Breast epithelium (tissue), 4 donors: ENCODE results near the gene ALG2. TPM values are rescaled to one million over a fixed set of nuclear protein-coding genes. Genes with fewer than 3 reads are reported as not detected.

Experiments
- DNase-seq, 2 donors: peaks; one replicate each; pipeline ENCODE4 v3.0.0-alpha.2; 2019; ENCODE audit warnings: low spot score in 2 of 2
- H3K27ac ChIP-seq, 2 donors: fragments of 200-600 bp; sonication (generic) in 1 of 2; one replicate each; pipeline ENCODE4 v1.5.1; 2016 to 2019; ENCODE audit warnings: mild to moderate bottlenecking in 1 of 2
- H3K27me3 ChIP-seq, 2 donors: fragments of 200-600 bp; sonication (generic) in 1 of 2; one replicate each; pipeline versions ENCODE4 v1.5.1 to v1.6.0; 2017 to 2019; ENCODE audit warnings: control low read depth in 1 of 2, mild to moderate bottlenecking in 1 of 2
- H3K36me3 ChIP-seq: fragments of 200-600 bp; one replicate; pipeline ENCODE4 v1.5.1; 2019
- H3K4me1 ChIP-seq, 2 donors: fragments of 200-600 bp; sonication (generic); one replicate each; pipeline ENCODE4 v1.5.1; 2016 to 2019; ENCODE audit warnings: control low read depth in 1 of 2
- H3K4me3 ChIP-seq, 3 donors: fragments of 200-600 bp; sonication (generic); 1 replicate in 2 of 3; 2 replicates in 1 of 3; pipeline ENCODE4 v1.5.1; 2016 to 2019; ENCODE audit warnings: mild to moderate bottlenecking in 3 of 3, moderate library complexity in 2 of 3
- H3K9me3 ChIP-seq, 2 donors: fragments of 200-600 bp; sonication (generic) in 1 of 2; one replicate each; pipeline ENCODE4 v1.5.1; 2016 to 2019; ENCODE audit warnings: control low read depth in 1 of 2
- CTCF ChIP-seq, 3 donors: fragments of 450-650 bp; IDR thresholded peaks; one replicate each; pipeline ENCODE4 v1.5.1; 2016 to 2017; ENCODE audit warnings: antibody characterized with exemption in 3 of 3, mild to moderate bottlenecking in 3 of 3, moderate library complexity in 3 of 3
- POLR2A ChIP-seq: fragments of 450-650 bp; IDR thresholded peaks from one replicate; pipeline ENCODE4 v1.6.1; 2016; ENCODE audit warnings: antibody characterized with exemption, mild to moderate bottlenecking, moderate library complexity
- POLR2AphosphoS5 ChIP-seq, 3 donors: sonication (generic); formaldehyde crosslinking; IDR thresholded peaks; one replicate each; pipeline ENCODE4 v1.6.1; 2017; ENCODE audit warnings: antibody characterized with exemption in 3 of 3
- intact Hi-C: fragments of 100-400 bp; cut with DNase I; formaldehyde crosslinking; loops from one replicate; pipeline ENCODE4 v1.15.1; 2023; ENCODE audit warnings: low total_unique reads
- total RNA-seq, 3 donors: library from RNA; depleted of rRNA; stranded (reverse); fragments of >200 nt; gene quantifications; one replicate each; pipeline ENCODE4 v1.1.0, GENCODE V29; 2016

Gene ALG2
- total RNA-seq: 10 to 100 TPM; 30.2 to 44.5 (median 40.3) TPM

- Histone ChIP-seq H3K27me3 (no peaks in the 10 kb centered on the region), H3K4me3 (peak within 1 kb of the TSS; percentile 68 to 98 (median 89)), H3K4me1 (peaks cover 0 to 18% of the 10 kb centered on the region in 2 donors), H3K36me3 (no peaks in the 10 kb centered on the region), H3K27ac (peak within 1 kb of the TSS; percentile 94), H3K9me3 (no peaks in the 10 kb centered on the region)
- no peak for TF ChIP-seq CTCF (IDR thresholded peaks at IDR 0.05)
- peak; percentile 30 for TF ChIP-seq POLR2A
- peak; percentile 72 to 88 (median 86) for TF ChIP-seq POLR2AphosphoS5 (IDR thresholded peaks at IDR 0.05)
- intact Hi-C loops: loop anchor here (1.0 kb wide), 1 partner anchor 30 kb away; no protein-coding TSS in a partner anchor
- peak; percentile 85 to 88 for DNase-seq
Observed at GRCh38 chr9:99221621-99222415, at the start of gene ALG2, which contains the start of gene SEC61B. Gene ALG2 (minus strand): TSS chr9:99221942. CDS start chr9:99221894, 48 bp downstream. Gene SEC61B (plus strand): TSS chr9:99222282. CDS start chr9:99222364, 82 bp downstream.

- Histone ChIP-seq H3K27ac (no peak overlapping the region), H3K9me3 (no peaks in the 10 kb centered on the region), H3K4me3 (no peak overlapping the region), H3K36me3 (no peaks in the 10 kb centered on the region), H3K27me3 (no peaks in the 10 kb centered on the region), H3K4me1 (no peaks in the 10 kb centered on the region)
- TF ChIP-seq POLR2A (no peak), CTCF (IDR thresholded peaks at IDR 0.05) (no peak), POLR2AphosphoS5 (IDR thresholded peaks at IDR 0.05) (no peak)
- intact Hi-C loops: no loop called here
- no peak for DNase-seq
Observed at GRCh38 chr9:99270491-99270890, 48.7 kb upstream of the ALG2 start.

GRCh38 chr9:99269416-99269815 lies 47.7 kb upstream of the ALG2 start:
- H3K36me3 ChIP-seq: no peaks in the 10 kb centered on the region
- TF ChIP-seq CTCF (IDR thresholded peaks at IDR 0.05) (no peak), POLR2A (no peak), POLR2AphosphoS5 (IDR thresholded peaks at IDR 0.05) (no peak)
- no peak overlapping the region for H3K4me3 ChIP-seq
- intact Hi-C loops: no loop called here
- H3K4me1 ChIP-seq: no peaks in the 10 kb centered on the region
- no peak overlapping the region for H3K27ac ChIP-seq
- no peaks in the 10 kb centered on the region for H3K9me3 ChIP-seq
- no peaks in the 10 kb centered on the region for H3K27me3 ChIP-seq
- no peak for DNase-seq

- intact Hi-C loops: no loop called here
- no peaks in the 10 kb centered on the region for H3K36me3 ChIP-seq
- no peaks in the 10 kb centered on the region for H3K9me3 ChIP-seq
- TF ChIP-seq CTCF (IDR thresholded peaks at IDR 0.05): peak in 2 of 3 donors; percentile 57 to 75
- TF ChIP-seq POLR2AphosphoS5 (IDR thresholded peaks at IDR 0.05): no peak
- no peak overlapping the region for H3K27ac ChIP-seq
- H3K4me3 ChIP-seq: peak overlapping the region in 1 of 3 donors; percentile 14
- H3K27me3 ChIP-seq: no peaks in the 10 kb centered on the region
- H3K4me1 ChIP-seq: no peaks in the 10 kb centered on the region
- DNase-seq: peak in 1 of 2 donors; percentile 58
Observed at GRCh38 chr9:99266255-99267023, 44.7 kb upstream of the ALG2 start.

GRCh38 chr9:99265691-99266090 lies 43.9 kb upstream of the ALG2 start:
- Histone ChIP-seq H3K4me3 (no peak overlapping the region), H3K9me3 (no peaks in the 10 kb centered on the region), H3K27me3 (no peaks in the 10 kb centered on the region), H3K27ac (no peak overlapping the region), H3K4me1 (no peaks in the 10 kb centered on the region), H3K36me3 (no peaks in the 10 kb centered on the region)
- no peak for DNase-seq
- TF ChIP-seq CTCF (IDR thresholded peaks at IDR 0.05) (no peak), POLR2A (no peak), POLR2AphosphoS5 (IDR thresholded peaks at IDR 0.05) (no peak)
- intact Hi-C loops: no loop called here
